Measurements from ENCODE around the gene MAPK12. TPM values are rescaled to one million over a fixed set of nuclear protein-coding genes. Genes with fewer than 3 reads are reported as not detected.

Gene MAPK12
- total RNA-seq, 1 experiment from 2014 or later, result 86.7 TPM

DNA sequence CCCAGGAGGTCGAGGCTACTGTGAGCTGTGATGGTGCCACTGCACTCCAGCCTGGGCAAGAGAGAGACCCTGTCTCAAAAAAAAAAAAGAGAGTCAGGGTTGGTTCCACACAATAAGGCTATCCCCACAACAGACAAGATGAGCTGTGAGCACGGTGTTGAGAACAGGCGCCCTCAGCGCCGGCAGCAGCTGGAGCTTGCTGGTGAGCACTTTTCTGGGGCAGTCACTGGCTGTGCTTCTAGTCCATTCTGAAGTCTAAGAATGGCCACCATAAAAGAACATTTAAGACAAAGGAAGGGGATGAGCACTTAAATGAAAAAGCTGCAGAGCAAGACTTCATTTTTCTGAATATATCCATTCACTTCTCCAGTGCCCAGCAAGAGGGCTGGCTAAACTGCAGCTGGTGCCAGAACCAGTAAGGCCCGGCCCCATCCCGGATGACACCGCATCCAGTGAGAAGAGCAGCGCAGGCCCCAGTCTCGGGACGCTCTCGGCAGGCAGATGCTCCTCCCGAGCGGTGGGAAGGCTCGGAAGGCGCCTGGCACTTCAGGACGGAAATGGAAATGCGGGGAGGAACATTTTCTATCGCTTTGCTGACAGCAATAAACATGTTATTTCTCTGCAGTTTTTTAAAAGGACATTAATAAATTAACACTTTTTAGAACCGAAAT is 28.9 kb downstream of the MAPK12 start:
- intact Hi-C loops (cut with micrococcal nuclease), result no loop called here
- no peak for ATAC-seq
- Histone ChIP-seq H3K27ac (ENCODE audit: low read depth, low read length) (no peak overlapping the region), H4K20me1 (ENCODE audit: insufficient read depth) (no peaks in the 10 kb centered on the region), H3K4me2 (ENCODE audit: low read length) (no peak overlapping the region), H3K9me2 (ENCODE audit: insufficient read depth) (no peaks in the 10 kb centered on the region), H3K79me2 (ENCODE audit: insufficient read depth, low read length) (peaks cover 57% of the 10 kb centered on the region), H3K36me3 (ENCODE audit: control insufficient read depth in 1 of 2, insufficient read depth in 2 of 2, low read length in 2 of 2) (peaks cover 0 to 8% of the 10 kb centered on the region in 2 experiments; a peak in 1 of 4 replicates), H3K9ac (ENCODE audit: low read length) (no peak overlapping the region), H3K9me3 (ENCODE audit: control insufficient read depth in 1 of 2, insufficient read depth in 1 of 2, low read depth in 1 of 2, low read length in 2 of 2) (peaks cover 0 to 4% of the 10 kb centered on the region in 2 experiments; a peak in 1 of 4 replicates), H3K27me3 (ENCODE audit: insufficient read depth, low read length) (no peaks in the 10 kb centered on the region), H3K4me1 (ENCODE audit: control insufficient read depth in 1 of 2, insufficient read depth in 2 of 2, low read length in 2 of 2) (no peaks in the 10 kb centered on the region), H3K4me3 (replicated peaks in 1 of 2; ENCODE audit: low read depth in 1 of 2, low read length in 2 of 2) (no peak overlapping the region), H2AFZ (ENCODE audit: low read depth, low read length, poor library complexity, severe bottlenecking) (no peak overlapping the region)
- BruUV-seq (replicated peaks), result no TSS peak
- DNase-seq (ENCODE audit: low read depth, low spot score), result no peak
- CTCF ChIA-PET, result no interaction called here
- TF ChIP-seq CBX3 (IDR thresholded peaks at IDR 0.05; ENCODE audit: low read depth) (no peak), ZNF274 (IDR thresholded peaks at IDR 0.05; ENCODE audit: low read depth, low read length) (no peak), ATF3 (IDR thresholded peaks at IDR 0.05) (no peak), REST (IDR thresholded peaks at IDR 0.05; ENCODE audit: low read depth) (no peak), CEBPB (IDR thresholded peaks at IDR 0.05; ENCODE audit: low read depth) (no peak), EGR1 (IDR thresholded peaks at IDR 0.05; ENCODE audit: low read depth) (no peak), YY1 (IDR thresholded peaks at IDR 0.05; ENCODE audit: extremely low read depth, insufficient replicate concordance, low read depth, low read length) (no peak), ZFX (IDR thresholded peaks at IDR 0.05) (no peak), RAD21 (IDR thresholded peaks at IDR 0.05; ENCODE audit: low read depth) (no peak)
- POLR2A ChIA-PET, result no interaction called here
- RAD21 ChIA-PET (ENCODE audit: low non-redundant PET in 1 of 2, low total read pairs in 2 of 2, uncharacterized antibody in 2 of 2, unreplicated experiment in 2 of 2), result interaction anchor here in 1 of 2 experiments (0.6 kb wide), 1 partner anchor 36 kb away, joined by 3 read pairs; no protein-coding TSS in a partner anchor
